ENCODE measurements around the gene BAIAP2. TPM values are rescaled to one million over a fixed set of nuclear protein-coding genes. Genes with fewer than 3 reads are reported as not detected.

The BAIAP2 gene
- total and polyA plus RNA-seq, 2 donors (not counting 3 experiments of a cell fraction or from before 2014, with no cell fraction given): 12.3 to 18.6 TPM

DNA sequence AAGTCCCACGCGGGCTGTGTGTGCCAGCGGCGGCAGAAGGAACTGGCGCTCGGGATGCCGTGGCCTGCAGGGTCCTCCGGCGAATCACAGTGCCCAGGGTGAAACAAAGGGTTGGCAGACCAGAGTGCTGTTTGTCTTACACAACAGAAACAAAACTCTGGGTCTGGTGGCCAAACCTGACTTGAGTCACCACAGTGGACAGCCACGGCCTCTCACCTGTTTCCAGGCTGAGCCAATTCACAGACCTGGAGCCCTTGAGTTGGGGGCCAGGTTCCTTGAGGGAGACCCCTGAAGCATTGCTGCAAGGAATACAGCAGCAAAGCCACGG lies 45.4 kb upstream of the BAIAP2 start:
- dilution Hi-C loops (cut with MboI; ENCODE audit: extremely low pct_ligation_motif_present, low sequenced_read_pairs): no loop called here
- TF ChIP-seq FOS (IDR thresholded peaks at IDR 0.05; ENCODE audit: borderline replicate concordance, insufficient read depth, low read length): no peak
- TF ChIP-seq MYC (IDR thresholded peaks at IDR 0.05; ENCODE audit: low read depth, low read length): no peak
- TF ChIP-seq POLR2A (IDR thresholded peaks at IDR 0.05; ENCODE audit: low read depth, low read length): no peak
- no peak for TF ChIP-seq JUN (IDR thresholded peaks at IDR 0.05; ENCODE audit: borderline replicate concordance, insufficient read depth, insufficient read length, low read depth)
- Histone ChIP-seq H4K20me1 (replicated peaks; ENCODE audit: control insufficient read depth, extremely low read depth, insufficient read depth, low read length) (no peaks in the 10 kb centered on the region), H3K4me3 (replicated peaks in 1 of 3; ENCODE audit: insufficient read depth in 1 of 3, low read depth in 1 of 3, low read length in 3 of 3) (no peak overlapping the region), H3K4me2 (ENCODE audit: insufficient read depth, low read length) (no peak overlapping the region), H3K9me3 (replicated peaks; ENCODE audit: control insufficient read depth, insufficient read depth, low read length) (no peaks in the 10 kb centered on the region), H2AFZ (ENCODE audit: low read depth, low read length) (no peak overlapping the region), H3K4me1 (ENCODE audit: control insufficient read depth, extremely low read depth, insufficient read depth, low read length) (peaks cover 9% of the 10 kb centered on the region), H3K9me1 (replicated peaks; ENCODE audit: control insufficient read depth, extremely low read depth, insufficient read depth, low read length) (no peaks in the 10 kb centered on the region), H3K79me2 (ENCODE audit: control insufficient read depth, insufficient read depth, low read length) (peaks cover 14% of the 10 kb centered on the region), H3K9ac (replicated peaks; ENCODE audit: extremely low read depth, insufficient read depth, low read length) (no peak overlapping the region), H3K36me3 (ENCODE audit: control insufficient read depth in 2 of 2, extremely low read depth in 1 of 2, insufficient read depth in 2 of 2, low read length in 2 of 2) (no peaks in the 10 kb centered on the region), H3K27me3 (ENCODE audit: control insufficient read depth in 2 of 2, insufficient read depth in 2 of 2, low read length in 2 of 2) (no peaks in the 10 kb centered on the region), H3K27ac (ENCODE audit: insufficient read depth, low read depth, low read length) (no peak overlapping the region)
- intact Hi-C loops (cut with micrococcal nuclease): loop anchor here (1.0 kb wide), 2 partner anchors 108 to 112 kb away; no protein-coding TSS in a partner anchor
- CTCF ChIA-PET: interaction anchor here (0.7 to 3.4 kb wide), 21 partner anchors 16 to 563 kb away, joined by 3 to 62 read pairs (median 5); partner anchors contain the start of genes NDUFAF8 and TEPSIN
- FAIRE-seq: no peak
- no peak for DNase-seq (ENCODE audit: low read depth, low spot score)
- BruUV-seq (replicated peaks): no TSS peak
- POLR2A ChIA-PET: no interaction called here

DNA sequence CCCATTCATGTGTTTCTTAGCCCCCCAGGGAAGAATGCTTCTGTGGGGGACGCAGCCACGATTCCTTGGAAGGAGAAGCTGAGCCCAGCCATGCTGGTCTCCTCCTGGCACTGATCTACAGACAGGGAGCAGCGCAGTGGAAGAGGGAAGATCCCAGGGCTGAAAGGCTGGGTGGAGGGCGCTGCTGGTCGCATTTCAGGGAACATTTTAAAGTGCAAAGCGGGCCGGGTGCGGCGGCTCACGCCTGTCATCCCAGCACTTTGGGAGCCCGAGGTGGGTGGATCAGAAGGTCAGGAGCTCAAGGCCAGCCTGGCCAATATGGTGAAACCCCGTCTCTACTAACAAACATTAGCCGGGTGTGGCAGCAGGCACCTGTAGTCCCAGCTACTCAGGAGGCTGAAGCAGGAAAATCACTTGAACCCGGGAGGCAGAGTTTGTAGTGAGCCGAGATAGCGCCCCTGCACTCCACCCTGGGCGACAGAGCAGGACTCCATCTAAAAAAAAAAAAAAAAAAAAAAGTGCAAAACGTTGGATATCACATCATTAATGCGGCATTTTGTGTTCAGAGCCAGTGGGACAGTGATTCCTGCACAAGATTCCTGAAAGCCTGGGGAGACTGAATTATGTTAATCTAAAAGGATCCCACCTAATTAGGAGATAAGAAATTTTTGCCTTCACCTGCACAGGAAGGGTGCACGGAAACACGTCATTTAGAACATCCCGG lies 43.9 kb upstream of the BAIAP2 start:
- POLR2A ChIA-PET: no interaction called here
- Histone ChIP-seq H3K4me2 (ENCODE audit: insufficient read depth, low read length) (peak overlapping the region; percentile 76), H2AFZ (ENCODE audit: low read depth, low read length) (peak overlapping the region; percentile 94), H3K27ac (ENCODE audit: insufficient read depth, low read depth, low read length) (no peak overlapping the region), H3K4me1 (ENCODE audit: control insufficient read depth, extremely low read depth, insufficient read depth, low read length) (peaks cover 9% of the 10 kb centered on the region), H3K36me3 (ENCODE audit: control insufficient read depth in 2 of 2, extremely low read depth in 1 of 2, insufficient read depth in 2 of 2, low read length in 2 of 2) (peaks cover 3 to 8% of the 10 kb centered on the region in 2 experiments), H3K9ac (replicated peaks; ENCODE audit: extremely low read depth, insufficient read depth, low read length) (peak overlapping the region; percentile 77), H3K9me1 (replicated peaks; ENCODE audit: control insufficient read depth, extremely low read depth, insufficient read depth, low read length) (no peaks in the 10 kb centered on the region), H3K79me2 (ENCODE audit: control insufficient read depth, insufficient read depth, low read length) (peaks cover 14% of the 10 kb centered on the region), H3K4me3 (replicated peaks in 1 of 3; ENCODE audit: insufficient read depth in 1 of 3, low read depth in 1 of 3, low read length in 3 of 3) (peak overlapping the region; percentile 73 to 79 (median 74)), H3K9me3 (replicated peaks; ENCODE audit: control insufficient read depth, insufficient read depth, low read length) (no peaks in the 10 kb centered on the region), H3K27me3 (ENCODE audit: control insufficient read depth in 2 of 2, insufficient read depth in 2 of 2, low read length in 2 of 2) (no peaks in the 10 kb centered on the region), H4K20me1 (replicated peaks; ENCODE audit: control insufficient read depth, extremely low read depth, insufficient read depth, low read length) (no peaks in the 10 kb centered on the region)
- CTCF ChIA-PET: interaction anchor here (0.6 to 1.5 kb wide), 5 partner anchors 14 to 564 kb away, joined by 3 to 5 read pairs (median 4); no protein-coding TSS in a partner anchor
- peak; percentile 55 for FAIRE-seq
- DNase-seq (ENCODE audit: low read depth, low spot score): no peak
- TF ChIP-seq JUN (IDR thresholded peaks at IDR 0.05; ENCODE audit: borderline replicate concordance, insufficient read depth, insufficient read length, low read depth): no peak
- TF ChIP-seq, protein P1, sequence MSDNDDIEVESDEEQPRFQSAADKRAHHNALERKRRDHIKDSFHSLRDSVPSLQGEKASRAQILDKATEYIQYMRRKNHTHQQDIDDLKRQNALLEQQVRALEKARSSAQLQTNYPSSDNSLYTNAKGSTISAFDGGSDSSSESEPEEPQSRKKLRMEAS (IDR thresholded peaks at IDR 0.05; ENCODE audit: insufficient read depth, insufficient read length): no peak
- no peak for TF ChIP-seq EZH2 (IDR thresholded peaks at IDR 0.05; ENCODE audit: borderline replicate concordance, low read depth, low read length, severe bottlenecking)
- TF ChIP-seq FOS (IDR thresholded peaks at IDR 0.05; ENCODE audit: borderline replicate concordance, insufficient read depth, low read length): no peak
- TF ChIP-seq, protein P2, sequence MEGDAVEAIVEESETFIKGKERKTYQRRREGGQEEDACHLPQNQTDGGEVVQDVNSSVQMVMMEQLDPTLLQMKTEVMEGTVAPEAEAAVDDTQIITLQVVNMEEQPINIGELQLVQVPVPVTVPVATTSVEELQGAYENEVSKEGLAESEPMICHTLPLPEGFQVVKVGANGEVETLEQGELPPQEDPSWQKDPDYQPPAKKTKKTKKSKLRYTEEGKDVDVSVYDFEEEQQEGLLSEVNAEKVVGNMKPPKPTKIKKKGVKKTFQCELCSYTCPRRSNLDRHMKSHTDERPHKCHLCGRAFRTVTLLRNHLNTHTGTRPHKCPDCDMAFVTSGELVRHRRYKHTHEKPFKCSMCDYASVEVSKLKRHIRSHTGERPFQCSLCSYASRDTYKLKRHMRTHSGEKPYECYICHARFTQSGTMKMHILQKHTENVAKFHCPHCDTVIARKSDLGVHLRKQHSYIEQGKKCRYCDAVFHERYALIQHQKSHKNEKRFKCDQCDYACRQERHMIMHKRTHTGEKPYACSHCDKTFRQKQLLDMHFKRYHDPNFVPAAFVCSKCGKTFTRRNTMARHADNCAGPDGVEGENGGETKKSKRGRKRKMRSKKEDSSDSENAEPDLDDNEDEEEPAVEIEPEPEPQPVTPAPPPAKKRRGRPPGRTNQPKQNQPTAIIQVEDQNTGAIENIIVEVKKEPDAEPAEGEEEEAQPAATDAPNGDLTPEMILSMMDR (IDR thresholded peaks at IDR 0.05; ENCODE audit: extremely low read depth in 1 of 2, insufficient read depth in 1 of 2, low read depth in 1 of 2, low read length in 2 of 2): no peak
- dilution Hi-C loops (cut with MboI; ENCODE audit: extremely low pct_ligation_motif_present, low sequenced_read_pairs): no loop called here
- no TSS peak for BruUV-seq (replicated peaks)
- intact Hi-C loops (cut with micrococcal nuclease): no loop called here

Data from endothelial cell of umbilical vein (primary cell).